Liver (tissue), 9 donors: ENCODE measurements around the gene CHD5. TPM values are rescaled to one million over a fixed set of nuclear protein-coding genes. Genes with fewer than 3 reads are reported as not detected.

Experiments used
- DNase-seq: peaks from one replicate; pipeline ENCODE4 v3.0.0-alpha.2; 2017; ENCODE audit warnings: low spot score
- H3K27ac ChIP-seq, 2 donors: one replicate each; pipeline ENCODE4 v1.7.0; 2013; ENCODE audit warnings: inconsistent platforms in 2 of 2, low read length in 2 of 2, control low read depth in 1 of 2, low read depth in 1 of 2, mild to moderate bottlenecking in 1 of 2
- H3K27me3 ChIP-seq, 4 donors: one replicate each; pipeline versions ENCODE4 v1.6.1 to v1.7.0; 2013; ENCODE audit warnings: low read length in 3 of 4, inconsistent platforms in 1 of 4, mild to moderate bottlenecking in 1 of 4, moderate library complexity in 1 of 4; ENCODE audit not compliant: control insufficient read depth in 4 of 4, insufficient read depth in 4 of 4
- H3K36me3 ChIP-seq, 4 donors: one replicate each; pipeline versions ENCODE4 v1.6.1 to v1.7.0; 2013; ENCODE audit warnings: low read length in 3 of 4, mild to moderate bottlenecking in 3 of 4, low read depth in 1 of 4, moderate library complexity in 1 of 4; ENCODE audit not compliant: control insufficient read depth in 4 of 4, insufficient read depth in 3 of 4
- H3K4me1 ChIP-seq, 4 donors: one replicate each; pipeline versions ENCODE4 v1.6.1 to v1.7.0; 2013; ENCODE audit warnings: low read length in 3 of 4, mild to moderate bottlenecking in 3 of 4, moderate library complexity in 1 of 4; ENCODE audit not compliant: control insufficient read depth in 4 of 4, insufficient read depth in 4 of 4
- H3K4me3 ChIP-seq, 3 donors: one replicate each; pipeline versions ENCODE4 v1.6.1 to v1.7.0; 2013; ENCODE audit warnings: low read length in 3 of 3, control low read depth in 1 of 3, low read depth in 1 of 3, mild to moderate bottlenecking in 1 of 3
- H3K9ac ChIP-seq, 2 donors: one replicate each; pipeline ENCODE4 v1.7.0; 2013; ENCODE audit warnings: low read length in 2 of 2, mild to moderate bottlenecking in 2 of 2, moderate library complexity in 2 of 2, control low read depth in 1 of 2, low read depth in 1 of 2
- H3K9me3 ChIP-seq, 4 donors: one replicate each; pipeline versions ENCODE4 v1.6.1 to v1.7.0; 2013; ENCODE audit warnings: low read length in 3 of 4; ENCODE audit not compliant: control insufficient read depth in 4 of 4
- ATF3 ChIP-seq: IDR thresholded peaks from 2 replicates; pipeline ENCODE4 v1.6.1; 2016; ENCODE audit warnings: antibody characterized with exemption
- CTCF ChIP-seq: fragments of 150-350 bp; IDR thresholded peaks from 2 replicates; pipeline ENCODE4 v1.5.1; 2017; ENCODE audit warnings: improper control_type of control experiment, low read depth, low read length; ENCODE audit not compliant: missing input control
- EGR1 ChIP-seq, 2 donors: IDR thresholded peaks; 2 replicates each; pipeline ENCODE4 v1.6.1; 2016 to 2018; ENCODE audit warnings: antibody characterized with exemption in 2 of 2, low read depth in 2 of 2
- FOXA1 ChIP-seq: IDR thresholded peaks from 2 replicates; pipeline ENCODE4 v1.6.1; 2016; ENCODE audit warnings: antibody characterized with exemption
- FOXA2 ChIP-seq: IDR thresholded peaks from 2 replicates; pipeline ENCODE4 v1.6.1; 2016; ENCODE audit warnings: antibody characterized with exemption
- HNF4A ChIP-seq, 2 donors: conservative IDR thresholded peaks; 2 replicates each; pipeline ENCODE4 v1.6.1; 2016; ENCODE audit warnings: antibody characterized with exemption in 2 of 2, mild to moderate bottlenecking in 2 of 2
- HNF4G ChIP-seq: IDR thresholded peaks from 2 replicates; pipeline ENCODE4 v1.6.1; 2016; ENCODE audit warnings: antibody characterized with exemption
- JUND ChIP-seq, 2 donors: IDR thresholded peaks; 2 replicates each; pipeline ENCODE4 v1.6.1; 2016; ENCODE audit warnings: antibody characterized with exemption in 2 of 2
- MAX ChIP-seq: IDR thresholded peaks from 2 replicates; pipeline ENCODE4 v1.6.1; 2016; ENCODE audit warnings: antibody characterized with exemption
- NR2F2 ChIP-seq: IDR thresholded peaks from 2 replicates; pipeline ENCODE4 v1.6.1; 2016; ENCODE audit warnings: antibody characterized with exemption
- RXRA ChIP-seq, 2 donors: IDR thresholded peaks; 2 replicates each; pipeline ENCODE4 v1.6.1; 2017 to 2018; ENCODE audit warnings: antibody characterized with exemption in 2 of 2, mild to moderate bottlenecking in 1 of 2
- SP1 ChIP-seq: IDR thresholded peaks from 2 replicates; pipeline ENCODE4 v1.6.1; 2018; ENCODE audit warnings: antibody characterized with exemption, mild to moderate bottlenecking
- TAF1 ChIP-seq: conservative IDR thresholded peaks from 2 replicates; pipeline ENCODE4 v1.6.1; 2016; ENCODE audit warnings: antibody characterized with exemption, mild to moderate bottlenecking
- YY1 ChIP-seq: IDR thresholded peaks from 2 replicates; pipeline ENCODE4 v1.6.1; 2016; ENCODE audit warnings: antibody characterized with exemption, mild to moderate bottlenecking
- ZBTB33 ChIP-seq: IDR thresholded peaks from 2 replicates; pipeline ENCODE4 v1.6.1; 2016; ENCODE audit warnings: antibody characterized with exemption
- WGBS: extraction: QIAGEN DNeasy Blood & Tissue Kit; methylation state at CpG from one replicate; pipeline ENCODE4 v1.1.7; 2013; 5-methylcytosine and 5-hydroxymethylcytosine counted together
- polyA plus RNA-seq, 2 donors: library from polyadenylated mRNA; stranded (reverse) in 1 of 2; unstranded in 1 of 2; fragments of 200-250 nt in 1 of 2; fragments of >200 nt in 1 of 2; fragmentation: Nextera tagmentation in 1 of 2; extraction: Ambion mirVana in 1 of 2; gene quantifications; one replicate each; pipeline versions ENCODE4 v1.2.1 to v1.2.3, GENCODE V29; 2013 to 2015
- total RNA-seq, 2 donors: library from RNA; depleted of rRNA; stranded (reverse); fragments of >200 nt; gene quantifications; one replicate each; pipeline ENCODE4 v1.2.3, GENCODE V29; 2014
- donor health status: healthy.
- donor health status: healthy.
- donor health status: healthy.
- donor health status: healthy.
- donor health status: healthy.

The CHD5 gene
- total and polyA plus RNA-seq, 4 donors: under 0.01 to 0.08 TPM; not detected in 2

GRCh38 chr1:6111571-6111970 is 68.5 kb downstream of the CHD5 start:
- peaks cover 0 to 3% (median 0%) of the 10 kb centered on the region in 4 donors for H3K27me3 ChIP-seq
- H3K27ac ChIP-seq: no peak overlapping the region
- 87% methylated on average over 24 of the region's 24 CpGs for WGBS
- no peak for TF ChIP-seq HNF4A (conservative IDR thresholded peaks at IDR 0.05)
- TF ChIP-seq FOXA1: no peak
- no peak for TF ChIP-seq EGR1 (IDR thresholded peaks at IDR 0.05; ENCODE audit: low read depth in 2 of 2)
- TF ChIP-seq YY1: no peak
- no peak for TF ChIP-seq HNF4G
- no peak for TF ChIP-seq MAX
- TF ChIP-seq FOXA2: no peak
- TF ChIP-seq NR2F2: no peak
- TF ChIP-seq ATF3: no peak
- TF ChIP-seq CTCF: no peak
- no peak for TF ChIP-seq ZBTB33
- no peak for TF ChIP-seq SP1
- no peak for TF ChIP-seq RXRA (IDR thresholded peaks at IDR 0.05)
- no peak for TF ChIP-seq TAF1
- peaks cover 0 to 2% (median 0%) of the 10 kb centered on the region in 4 donors for H3K9me3 ChIP-seq
- no peaks in the 10 kb centered on the region for H3K36me3 ChIP-seq
- H3K9ac ChIP-seq: no peak overlapping the region
- H3K4me3 ChIP-seq: no peak overlapping the region
- H3K4me1 ChIP-seq: no peaks in the 10 kb centered on the region
- no peak for DNase-seq

- Histone ChIP-seq H3K27ac (no peak overlapping the region), H3K9me3 (peaks cover 0 to under 1% (median 0%) of the 10 kb centered on the region in 4 donors), H3K36me3 (no peaks in the 10 kb centered on the region), H3K4me3 (no peak overlapping the region), H3K9ac (no peak overlapping the region), H3K4me1 (no peaks in the 10 kb centered on the region), H3K27me3 (peaks cover 0 to 3% (median 0%) of the 10 kb centered on the region in 4 donors)
- TF ChIP-seq ATF3: no peak
- TF ChIP-seq MAX: no peak
- TF ChIP-seq YY1: no peak
- no peak for TF ChIP-seq EGR1 (IDR thresholded peaks at IDR 0.05; ENCODE audit: low read depth in 2 of 2)
- TF ChIP-seq HNF4A (conservative IDR thresholded peaks at IDR 0.05): no peak
- no peak for TF ChIP-seq TAF1
- TF ChIP-seq JUND (IDR thresholded peaks at IDR 0.05): no peak
- no peak for TF ChIP-seq NR2F2
- 64% methylated on average over 15 of the region's 15 CpGs for WGBS
- DNase-seq: no peak
These were observed 69.8 kb downstream of the CHD5 start for GRCh38 chr1:6110326-6110725.
